Neural cell (in vitro differentiated cells): ENCODE measurements around the gene DDX27.

Experiments used
- CTCF ChIP-seq: fragments of 450-650 bp; IDR thresholded peaks from 2 replicates; pipeline ENCODE4 v1.5.1; 2014; ENCODE audit warnings: antibody characterized with exemption, mild to moderate bottlenecking, moderate library complexity; ENCODE audit not compliant: poor library complexity, severe bottlenecking
- EZH2 ChIP-seq: fragments of 200-600, 300-800 bp; shearing (Covaris generic), sonication (generic); IDR thresholded peaks from 2 replicates; pipeline ENCODE4 v1.6.1; 2014; ENCODE audit warnings: antibody characterized with exemption, low read length, borderline replicate concordance, mild to moderate bottlenecking; ENCODE audit not compliant: insufficient read depth, poor library complexity, severe bottlenecking
- POLR2AphosphoS5 ChIP-seq: IDR thresholded peaks from 2 replicates; pipeline ENCODE4 v1.6.1; 2012
- TF ChIP-seq, protein P1 (sequence below): IDR thresholded peaks from 2 replicates; pipeline ENCODE4 v1.6.1; 2012; ENCODE audit warnings: borderline replicate concordance

DNA sequence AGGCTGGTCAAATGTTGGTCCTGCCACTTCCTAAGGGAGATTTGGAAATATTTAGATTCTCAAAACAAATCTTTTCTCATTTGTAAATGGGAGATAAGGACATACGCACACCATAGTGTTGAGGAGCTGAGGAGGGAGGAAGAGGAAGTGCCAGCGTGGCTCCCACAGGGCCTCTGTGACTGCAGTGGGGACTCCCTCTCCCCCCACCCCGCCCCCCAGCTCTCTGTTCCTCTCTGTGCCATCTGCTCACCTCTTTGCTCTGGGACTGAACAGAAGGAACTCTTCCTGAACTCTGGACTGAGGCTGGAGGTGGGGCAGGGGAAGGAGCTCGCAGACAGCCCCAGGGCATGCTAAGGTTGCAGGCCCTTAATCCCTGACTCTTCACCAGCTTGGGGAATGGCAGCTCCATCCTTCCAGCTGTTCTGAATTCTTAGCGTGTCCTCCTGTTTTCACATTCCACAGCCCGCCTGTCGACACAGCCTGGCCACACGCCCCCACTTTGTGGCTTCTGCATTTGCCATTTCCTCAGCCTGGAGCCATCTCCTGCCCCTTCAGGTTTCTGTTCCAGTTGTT, 11.4 kb downstream of the DDX27 start:
- TF ChIP-seq CTCF (no peak), POLR2AphosphoS5 (no peak), EZH2 (no peak)
- TF ChIP-seq, protein P1, sequence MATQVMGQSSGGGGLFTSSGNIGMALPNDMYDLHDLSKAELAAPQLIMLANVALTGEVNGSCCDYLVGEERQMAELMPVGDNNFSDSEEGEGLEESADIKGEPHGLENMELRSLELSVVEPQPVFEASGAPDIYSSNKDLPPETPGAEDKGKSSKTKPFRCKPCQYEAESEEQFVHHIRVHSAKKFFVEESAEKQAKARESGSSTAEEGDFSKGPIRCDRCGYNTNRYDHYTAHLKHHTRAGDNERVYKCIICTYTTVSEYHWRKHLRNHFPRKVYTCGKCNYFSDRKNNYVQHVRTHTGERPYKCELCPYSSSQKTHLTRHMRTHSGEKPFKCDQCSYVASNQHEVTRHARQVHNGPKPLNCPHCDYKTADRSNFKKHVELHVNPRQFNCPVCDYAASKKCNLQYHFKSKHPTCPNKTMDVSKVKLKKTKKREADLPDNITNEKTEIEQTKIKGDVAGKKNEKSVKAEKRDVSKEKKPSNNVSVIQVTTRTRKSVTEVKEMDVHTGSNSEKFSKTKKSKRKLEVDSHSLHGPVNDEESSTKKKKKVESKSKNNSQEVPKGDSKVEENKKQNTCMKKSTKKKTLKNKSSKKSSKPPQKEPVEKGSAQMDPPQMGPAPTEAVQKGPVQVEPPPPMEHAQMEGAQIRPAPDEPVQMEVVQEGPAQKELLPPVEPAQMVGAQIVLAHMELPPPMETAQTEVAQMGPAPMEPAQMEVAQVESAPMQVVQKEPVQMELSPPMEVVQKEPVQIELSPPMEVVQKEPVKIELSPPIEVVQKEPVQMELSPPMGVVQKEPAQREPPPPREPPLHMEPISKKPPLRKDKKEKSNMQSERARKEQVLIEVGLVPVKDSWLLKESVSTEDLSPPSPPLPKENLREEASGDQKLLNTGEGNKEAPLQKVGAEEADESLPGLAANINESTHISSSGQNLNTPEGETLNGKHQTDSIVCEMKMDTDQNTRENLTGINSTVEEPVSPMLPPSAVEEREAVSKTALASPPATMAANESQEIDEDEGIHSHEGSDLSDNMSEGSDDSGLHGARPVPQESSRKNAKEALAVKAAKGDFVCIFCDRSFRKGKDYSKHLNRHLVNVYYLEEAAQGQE, result no peak
